Measurements from ENCODE around the gene SUSD1. TPM values are rescaled to one million over a fixed set of nuclear protein-coding genes. Genes with fewer than 3 reads are reported as not detected.
"Not testable (repeated sequence)": the region's sequence is repeated elsewhere in the genome, so short reads cannot be mapped to it uniquely, and the experiment has no call there.

The SUSD1 gene
- total RNA-seq, 1 experiment from 2014 or later: 24.6 TPM

GRCh38 chr9:112130347-112130746, 44.8 kb downstream of the SUSD1 start:
- no TSS peak for BruUV-seq (replicated peaks)
- Mint-ChIP-seq H3K4me1 (ENCODE audit: low read depth, unreplicated experiment) (peaks cover 33% of the 10 kb centered on the region), H3K4me3 (ENCODE audit: low read depth, unreplicated experiment) (no peak overlapping the region), H3K9me3 (ENCODE audit: low read depth, unreplicated experiment) (peaks cover 2% of the 10 kb centered on the region), H3K27ac (ENCODE audit: unreplicated experiment) (no peak overlapping the region), H3K36me3 (ENCODE audit: insufficient read depth, unreplicated experiment) (no peaks in the 10 kb centered on the region), H3K27me3 (ENCODE audit: unreplicated experiment) (no peaks in the 10 kb centered on the region)
- CTCF ChIA-PET: interaction anchor here (0.7 kb wide), 1 partner anchor 11 kb away, joined by 4 read pairs; no protein-coding TSS in a partner anchor
- intact Hi-C loops (cut with micrococcal nuclease; ENCODE audit: unreplicated experiment): no loop called here
- TF ChIP-seq CTCF (IDR thresholded peaks at IDR 0.05; ENCODE audit: unreplicated experiment): no peak
- DNase-seq: no peak

DNA sequence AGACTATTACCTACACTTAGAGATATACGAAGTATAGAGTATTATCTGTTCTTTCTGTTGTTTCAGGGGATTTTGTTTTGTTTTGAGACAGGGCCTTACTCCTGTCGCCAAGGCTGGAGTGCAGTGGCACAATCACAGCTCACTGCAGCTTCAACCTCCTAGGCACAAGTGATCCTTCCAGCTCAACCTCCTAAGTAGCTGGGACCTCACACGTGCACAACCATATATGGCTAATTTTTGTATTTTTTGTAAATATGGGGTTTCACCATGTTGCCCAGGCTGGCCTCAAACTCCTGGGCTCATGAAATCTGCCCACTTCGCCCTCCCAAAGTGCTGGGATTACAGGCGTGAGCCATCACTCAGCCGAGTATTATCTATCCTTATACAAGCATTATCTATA, 45.9 kb downstream of the SUSD1 start:
- no peak for DNase-seq
- H3K27me3 Mint-ChIP-seq (ENCODE audit: unreplicated experiment): no peaks in the 10 kb centered on the region
- TF ChIP-seq CTCF (IDR thresholded peaks at IDR 0.05; ENCODE audit: unreplicated experiment): no peak
- no peaks in the 10 kb centered on the region for H3K36me3 Mint-ChIP-seq (ENCODE audit: insufficient read depth, unreplicated experiment)
- H3K4me3 Mint-ChIP-seq (ENCODE audit: low read depth, unreplicated experiment): no peak overlapping the region
- CTCF ChIA-PET: no interaction called here
- intact Hi-C loops (cut with micrococcal nuclease; ENCODE audit: unreplicated experiment): no loop called here
- peaks cover 2% of the 10 kb centered on the region for H3K9me3 Mint-ChIP-seq (ENCODE audit: low read depth, unreplicated experiment)
- no TSS peak for BruUV-seq (replicated peaks)
- peaks cover 33% of the 10 kb centered on the region for H3K4me1 Mint-ChIP-seq (ENCODE audit: low read depth, unreplicated experiment)
- H3K27ac Mint-ChIP-seq (ENCODE audit: unreplicated experiment): no peak overlapping the region

- H3K4me3 Mint-ChIP-seq (ENCODE audit: low read depth, unreplicated experiment); CTCF ChIA-PET; DNase-seq; H3K27ac Mint-ChIP-seq (ENCODE audit: unreplicated experiment); intact Hi-C loops (cut with micrococcal nuclease; ENCODE audit: unreplicated experiment); H3K36me3 Mint-ChIP-seq (ENCODE audit: insufficient read depth, unreplicated experiment); H3K9me3 Mint-ChIP-seq (ENCODE audit: low read depth, unreplicated experiment); H3K27me3 Mint-ChIP-seq (ENCODE audit: unreplicated experiment); BruUV-seq (replicated peaks): not testable (repeated sequence)
- H3K4me1 Mint-ChIP-seq (ENCODE audit: low read depth, unreplicated experiment): peaks cover 33% of the 10 kb centered on the region
Observed at GRCh38 chr9:112128399-112128798, 46.7 kb downstream of the SUSD1 start.

DNA sequence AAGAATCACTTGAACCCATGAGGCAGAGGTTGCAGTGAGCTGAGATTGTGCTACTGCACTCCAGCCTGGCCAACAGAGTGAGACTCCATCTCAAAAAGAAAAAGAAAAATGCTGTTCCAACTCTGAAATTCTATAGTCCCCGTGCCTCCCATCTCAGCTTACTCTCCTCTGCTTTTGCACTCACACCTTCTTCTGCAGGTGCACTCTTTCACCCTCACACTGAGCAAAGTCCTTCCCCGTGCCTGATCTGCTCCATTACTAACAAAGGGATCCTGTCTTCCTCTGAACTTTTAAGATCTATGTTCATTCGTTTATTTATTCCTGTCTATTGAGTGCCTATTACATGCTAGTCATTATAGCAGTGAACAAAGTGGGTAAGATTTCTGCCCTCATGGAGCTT, 47.8 kb downstream of the SUSD1 start:
- CTCF ChIA-PET: no interaction called here
- Mint-ChIP-seq H3K36me3 (ENCODE audit: insufficient read depth, unreplicated experiment) (no peaks in the 10 kb centered on the region), H3K4me1 (ENCODE audit: low read depth, unreplicated experiment) (peaks cover 33% of the 10 kb centered on the region), H3K4me3 (ENCODE audit: low read depth, unreplicated experiment) (no peak overlapping the region), H3K27me3 (ENCODE audit: unreplicated experiment) (no peaks in the 10 kb centered on the region), H3K27ac (ENCODE audit: unreplicated experiment) (no peak overlapping the region), H3K9me3 (ENCODE audit: low read depth, unreplicated experiment) (peaks cover 2% of the 10 kb centered on the region)
- intact Hi-C loops (cut with micrococcal nuclease; ENCODE audit: unreplicated experiment): no loop called here
- no peak for TF ChIP-seq CTCF (IDR thresholded peaks at IDR 0.05; ENCODE audit: unreplicated experiment)
- BruUV-seq (replicated peaks): no TSS peak
- no peak for DNase-seq

DNA sequence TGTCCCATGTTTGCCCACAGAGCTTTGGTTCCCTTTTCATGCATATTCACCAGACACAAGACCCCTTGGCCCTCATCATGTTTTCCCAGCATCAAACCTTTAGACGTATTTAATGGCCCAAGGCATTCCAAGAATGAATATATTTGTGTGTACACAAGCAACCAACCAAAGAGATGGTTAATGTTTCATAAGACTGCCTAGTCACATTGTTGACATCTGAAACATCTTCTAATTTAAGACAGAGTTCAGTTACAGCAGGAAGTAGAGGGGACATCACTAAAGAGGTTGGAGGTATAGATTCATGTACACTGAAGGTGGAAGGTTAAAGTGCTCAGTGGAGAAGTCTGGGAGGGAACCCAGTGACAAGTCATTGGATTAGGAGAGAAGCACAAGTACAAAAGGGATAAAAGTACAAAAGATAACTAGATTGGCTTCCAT, 49.1 kb downstream of the SUSD1 start:
- peak overlapping the region; percentile 60 for H3K27ac Mint-ChIP-seq (ENCODE audit: unreplicated experiment)
- BruUV-seq (replicated peaks): no TSS peak
- H3K4me3 Mint-ChIP-seq (ENCODE audit: low read depth, unreplicated experiment): peak overlapping the region; percentile 13
- DNase-seq: no peak
- H3K36me3 Mint-ChIP-seq (ENCODE audit: insufficient read depth, unreplicated experiment): no peaks in the 10 kb centered on the region
- no peaks in the 10 kb centered on the region for H3K27me3 Mint-ChIP-seq (ENCODE audit: unreplicated experiment)
- H3K4me1 Mint-ChIP-seq (ENCODE audit: low read depth, unreplicated experiment): peaks cover 36% of the 10 kb centered on the region
- H3K9me3 Mint-ChIP-seq (ENCODE audit: low read depth, unreplicated experiment): peaks cover 2% of the 10 kb centered on the region
- CTCF ChIA-PET: no interaction called here
- intact Hi-C loops (cut with micrococcal nuclease; ENCODE audit: unreplicated experiment): no loop called here
- no peak for TF ChIP-seq CTCF (IDR thresholded peaks at IDR 0.05; ENCODE audit: unreplicated experiment)
